Measurements from ENCODE around the gene HNRNPU. TPM values are rescaled to one million over a fixed set of nuclear protein-coding genes. Genes with fewer than 3 reads are reported as not detected.

The HNRNPU gene
- total and polyA plus RNA-seq, 2 of the 13 experiments (the other 11 are each of a cell fraction or from before 2014, with no cell fraction given): 101 to 508 TPM

GRCh38 chr1:244817415-244817894 lies 46.9 kb downstream of the HNRNPU start (continued):
- TF ChIP-seq ZBTB4 (CRISPR knock-in tag; IDR thresholded peaks at IDR 0.05; ENCODE audit: borderline replicate concordance): peak; percentile 99
- TF ChIP-seq ZNF660 (CRISPR knock-in tag; IDR thresholded peaks at IDR 0.05; ENCODE audit: borderline replicate concordance, low read depth): no peak
- TF ChIP-seq THAP11 (CRISPR knock-in tag; IDR thresholded peaks at IDR 0.05): no peak
- no peak; the same call in 1 of the 2 replicates for TF ChIP-seq CHD4 (IDR thresholded peaks at IDR 0.05; ENCODE audit: borderline replicate concordance, low read length)
- TF ChIP-seq ZNF350 (CRISPR knock-in tag; IDR thresholded peaks at IDR 0.05; ENCODE audit: borderline replicate concordance, low read depth): peak; percentile 61; the same call in 1 of the 2 replicates
- no peak for TF ChIP-seq CENPX (CRISPR knock-in tag; IDR thresholded peaks at IDR 0.05)
- TF ChIP-seq ZNF598 (CRISPR knock-in tag; IDR thresholded peaks at IDR 0.05; ENCODE audit: borderline replicate concordance): no peak
- no peak for TF ChIP-seq CC2D1A (CRISPR knock-in tag; IDR thresholded peaks at IDR 0.05)
- TF ChIP-seq STAT5B (CRISPR knock-in tag; IDR thresholded peaks at IDR 0.05): no peak
- TF ChIP-seq POLR2AphosphoS5 (IDR thresholded peaks at IDR 0.05; ENCODE audit: low read depth, low read length): no peak
- TF ChIP-seq ZNF468 (CRISPR knock-in tag; IDR thresholded peaks at IDR 0.05): no peak
- no peak for TF ChIP-seq FOXC1 (CRISPR knock-in tag; IDR thresholded peaks at IDR 0.05; ENCODE audit: borderline replicate concordance)
- peak; percentile 65 for TF ChIP-seq HNF4G (IDR thresholded peaks at IDR 0.05; ENCODE audit: borderline replicate concordance, low read depth, low read length)
- 0 out of 2 replicates have a peak, but pooled peaks have one; percentile 40 for TF ChIP-seq HNF4G (CRISPR knock-in tag; IDR thresholded peaks at IDR 0.05; ENCODE audit: borderline replicate concordance, low read depth)
- no peak for TF ChIP-seq KLF9 (CRISPR knock-in tag; IDR thresholded peaks at IDR 0.05; ENCODE audit: low read depth)
- TF ChIP-seq GLMP (CRISPR knock-in tag; IDR thresholded peaks at IDR 0.05; ENCODE audit: borderline replicate concordance): no peak
- TF ChIP-seq, protein P1, sequence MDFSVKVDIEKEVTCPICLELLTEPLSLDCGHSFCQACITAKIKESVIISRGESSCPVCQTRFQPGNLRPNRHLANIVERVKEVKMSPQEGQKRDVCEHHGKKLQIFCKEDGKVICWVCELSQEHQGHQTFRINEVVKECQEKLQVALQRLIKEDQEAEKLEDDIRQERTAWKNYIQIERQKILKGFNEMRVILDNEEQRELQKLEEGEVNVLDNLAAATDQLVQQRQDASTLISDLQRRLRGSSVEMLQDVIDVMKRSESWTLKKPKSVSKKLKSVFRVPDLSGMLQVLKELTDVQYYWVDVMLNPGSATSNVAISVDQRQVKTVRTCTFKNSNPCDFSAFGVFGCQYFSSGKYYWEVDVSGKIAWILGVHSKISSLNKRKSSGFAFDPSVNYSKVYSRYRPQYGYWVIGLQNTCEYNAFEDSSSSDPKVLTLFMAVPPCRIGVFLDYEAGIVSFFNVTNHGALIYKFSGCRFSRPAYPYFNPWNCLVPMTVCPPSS (IDR thresholded peaks at IDR 0.05): no peak
- TF ChIP-seq SOX6 (IDR thresholded peaks at IDR 0.05): no peak
- peak; percentile 74; the same call in 1 of the 2 replicates for TF ChIP-seq SOX6 (CRISPR knock-in tag; IDR thresholded peaks at IDR 0.05)
- no peak for TF ChIP-seq ZNF180 (CRISPR knock-in tag; IDR thresholded peaks at IDR 0.05; ENCODE audit: borderline replicate concordance, low read depth)
- TF ChIP-seq HCFC1 (IDR thresholded peaks at IDR 0.05; ENCODE audit: low read depth, low read length): no peak
- no peak for TF ChIP-seq KAT7 (CRISPR knock-in tag; IDR thresholded peaks at IDR 0.05; ENCODE audit: borderline replicate concordance)
- TF ChIP-seq ZNF749 (CRISPR knock-in tag; IDR thresholded peaks at IDR 0.05; ENCODE audit: borderline replicate concordance): no peak
- TF ChIP-seq PRDM4 (CRISPR knock-in tag; IDR thresholded peaks at IDR 0.05; ENCODE audit: borderline replicate concordance): no peak

All from HepG2 (cell line).